ENCODE results near the gene SLC26A5.

The SLC26A5 gene

DNA sequence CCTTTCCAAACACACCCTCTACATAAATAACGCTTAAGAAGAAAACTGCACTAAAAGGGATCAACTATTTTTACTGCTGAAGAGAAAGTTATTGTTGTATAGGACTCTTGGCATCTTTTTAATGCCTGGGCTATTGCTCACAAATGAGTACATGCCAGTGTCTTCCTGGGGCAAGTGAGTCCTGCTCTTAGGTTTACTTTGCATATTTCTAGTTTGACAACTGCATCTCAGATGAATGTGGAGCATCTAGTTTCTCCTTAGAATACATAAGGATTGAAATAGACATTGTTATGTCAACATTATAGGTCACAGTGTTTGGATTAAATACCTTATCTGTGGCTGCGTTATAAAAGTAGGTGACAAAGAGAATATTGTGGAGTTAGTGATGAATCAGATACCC is 54.0 kb downstream of the SLC26A5 start:
- TF ChIP-seq, protein P1, sequence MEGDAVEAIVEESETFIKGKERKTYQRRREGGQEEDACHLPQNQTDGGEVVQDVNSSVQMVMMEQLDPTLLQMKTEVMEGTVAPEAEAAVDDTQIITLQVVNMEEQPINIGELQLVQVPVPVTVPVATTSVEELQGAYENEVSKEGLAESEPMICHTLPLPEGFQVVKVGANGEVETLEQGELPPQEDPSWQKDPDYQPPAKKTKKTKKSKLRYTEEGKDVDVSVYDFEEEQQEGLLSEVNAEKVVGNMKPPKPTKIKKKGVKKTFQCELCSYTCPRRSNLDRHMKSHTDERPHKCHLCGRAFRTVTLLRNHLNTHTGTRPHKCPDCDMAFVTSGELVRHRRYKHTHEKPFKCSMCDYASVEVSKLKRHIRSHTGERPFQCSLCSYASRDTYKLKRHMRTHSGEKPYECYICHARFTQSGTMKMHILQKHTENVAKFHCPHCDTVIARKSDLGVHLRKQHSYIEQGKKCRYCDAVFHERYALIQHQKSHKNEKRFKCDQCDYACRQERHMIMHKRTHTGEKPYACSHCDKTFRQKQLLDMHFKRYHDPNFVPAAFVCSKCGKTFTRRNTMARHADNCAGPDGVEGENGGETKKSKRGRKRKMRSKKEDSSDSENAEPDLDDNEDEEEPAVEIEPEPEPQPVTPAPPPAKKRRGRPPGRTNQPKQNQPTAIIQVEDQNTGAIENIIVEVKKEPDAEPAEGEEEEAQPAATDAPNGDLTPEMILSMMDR (IDR thresholded peaks at IDR 0.05; ENCODE audit: low read depth, low read length, missing control alignments), result no peak
- H3K4me3 ChIP-seq (replicated peaks; ENCODE audit: low read depth, low read length), result no peak overlapping the region
- DNase-seq (ENCODE audit: extremely low read depth, low read depth), result no peak

DNA sequence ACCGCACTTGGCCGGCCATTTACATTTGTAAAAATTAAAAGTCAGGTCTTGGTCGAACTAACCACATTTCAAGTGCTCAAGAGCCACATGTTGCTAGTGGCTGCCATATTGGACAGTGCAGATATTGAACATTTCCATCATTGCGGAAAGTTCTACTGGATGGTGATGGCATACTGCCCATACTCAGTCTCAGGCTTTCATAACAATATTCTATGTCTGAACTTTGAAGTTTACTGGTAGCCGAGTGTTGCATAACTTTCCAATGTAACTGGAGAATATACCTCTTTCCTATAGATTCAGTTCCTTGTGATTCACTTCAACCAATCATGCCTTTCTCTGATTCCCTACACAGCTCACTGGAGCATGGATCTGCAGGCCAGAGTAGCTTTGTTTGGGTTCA is 54.9 kb downstream of the SLC26A5 start:
- TF ChIP-seq, protein P1 (IDR thresholded peaks at IDR 0.05; ENCODE audit: low read depth, low read length, missing control alignments), result no peak
- H3K4me3 ChIP-seq (replicated peaks; ENCODE audit: low read depth, low read length), result no peak overlapping the region
- no peak for DNase-seq (ENCODE audit: extremely low read depth, low read depth)

DNA sequence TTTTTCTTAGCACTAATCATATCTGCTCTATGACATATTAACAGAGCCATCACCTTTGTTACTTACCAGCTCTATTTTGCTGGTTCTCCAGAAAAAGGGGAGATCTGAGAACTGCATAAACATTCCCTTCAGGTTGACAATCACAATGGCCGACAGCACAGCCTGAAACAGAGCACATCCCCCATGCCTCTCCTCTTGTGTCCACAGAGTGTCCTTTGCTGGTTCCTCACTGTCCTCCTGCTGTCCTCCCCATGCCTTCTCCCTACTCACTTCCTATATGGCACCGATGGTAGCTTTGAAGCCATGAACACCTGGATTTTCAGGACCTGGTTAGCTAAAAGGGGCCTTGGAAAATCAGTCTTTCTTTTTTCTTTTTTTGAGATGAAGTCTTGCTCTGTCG is 56.7 kb downstream of the SLC26A5 start:
- DNase-seq (ENCODE audit: extremely low read depth, low read depth), result no peak
- no peak overlapping the region for H3K4me3 ChIP-seq (replicated peaks; ENCODE audit: low read depth, low read length)
- TF ChIP-seq, protein P1 (IDR thresholded peaks at IDR 0.05; ENCODE audit: low read depth, low read length, missing control alignments), result no peak

DNA sequence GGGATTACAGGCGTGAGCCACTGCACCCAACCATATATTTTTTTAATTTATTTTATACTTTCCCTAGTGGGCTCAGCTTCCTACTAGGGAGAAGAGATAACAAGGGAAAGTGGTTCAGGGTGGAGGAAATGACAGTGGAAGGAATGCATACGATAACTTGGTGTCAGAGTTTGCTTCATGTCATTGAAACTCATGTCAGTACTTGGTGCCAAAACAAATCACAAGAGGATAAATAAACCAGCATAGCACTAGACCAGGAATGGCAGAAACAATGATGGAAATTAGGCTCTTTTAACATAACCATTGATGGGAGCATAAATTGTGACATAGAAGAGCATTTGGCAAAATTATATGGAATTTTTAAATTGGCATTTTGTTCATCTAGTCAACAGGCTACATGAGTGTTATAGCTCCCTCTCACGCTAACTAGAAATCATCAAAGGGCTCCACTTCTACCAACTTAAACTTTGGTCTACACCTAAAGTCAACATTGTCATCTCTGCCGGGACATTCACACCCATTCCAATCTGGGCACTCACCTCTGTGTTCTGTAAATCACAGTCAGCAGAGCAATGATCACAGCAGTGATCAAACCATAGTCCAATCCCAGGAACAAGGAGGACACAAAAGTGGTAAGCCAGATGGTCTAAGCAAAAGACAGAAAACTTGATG is 57.4 kb downstream of the SLC26A5 start:
- no peak overlapping the region for H3K4me3 ChIP-seq (replicated peaks; ENCODE audit: low read depth, low read length)
- TF ChIP-seq, protein P1 (IDR thresholded peaks at IDR 0.05; ENCODE audit: low read depth, low read length, missing control alignments), result no peak
- no peak for DNase-seq (ENCODE audit: extremely low read depth, low read depth)

DNA sequence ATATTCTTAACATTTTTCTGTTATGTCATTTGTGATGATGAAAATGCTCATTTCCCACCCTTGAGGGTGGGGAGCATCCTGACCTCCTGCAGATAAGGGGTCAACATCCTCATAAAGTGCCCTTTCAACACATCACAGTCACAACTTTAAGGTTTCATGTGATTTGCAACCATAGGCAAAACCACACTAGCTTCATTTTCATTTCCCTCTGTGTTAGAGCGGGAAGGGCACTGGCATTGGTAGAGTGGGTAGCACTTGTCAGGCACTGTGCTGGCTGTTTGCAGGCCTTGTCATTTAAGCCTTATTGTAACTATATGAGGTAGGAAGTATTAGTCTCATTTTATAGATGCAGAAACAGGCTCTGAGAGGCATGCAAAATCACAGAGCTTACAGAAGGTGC is 58.8 kb downstream of the SLC26A5 start:
- H3K4me3 ChIP-seq (replicated peaks; ENCODE audit: low read depth, low read length), result no peak overlapping the region
- TF ChIP-seq, protein P1 (IDR thresholded peaks at IDR 0.05; ENCODE audit: low read depth, low read length, missing control alignments), result no peak
- no peak for DNase-seq (ENCODE audit: extremely low read depth, low read depth)

DNA sequence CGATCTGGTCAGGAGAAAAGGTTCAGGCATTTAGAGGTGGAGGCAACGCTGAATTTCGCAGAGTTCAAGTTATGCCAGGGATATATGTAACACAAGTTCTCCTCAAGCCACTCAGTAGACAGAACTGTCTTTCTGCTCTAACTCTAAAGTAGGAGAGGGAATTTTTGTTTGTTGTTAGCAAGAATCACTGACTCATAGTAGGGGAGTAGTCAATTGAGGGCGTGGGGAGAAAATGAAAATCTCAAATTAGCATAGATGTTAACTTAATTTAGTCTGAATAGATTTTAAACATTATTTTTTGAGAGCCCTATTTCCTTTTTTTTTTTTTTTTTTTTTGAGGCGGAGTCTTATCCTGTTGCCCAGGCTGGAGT is 64.0 kb downstream of the SLC26A5 start:
- no peak for DNase-seq (ENCODE audit: extremely low read depth, low read depth)
- TF ChIP-seq, protein P1 (IDR thresholded peaks at IDR 0.05; ENCODE audit: low read depth, low read length, missing control alignments), result no peak
- H3K4me3 ChIP-seq (replicated peaks; ENCODE audit: low read depth, low read length), result no peak overlapping the region

Measured in HFF-Myc (cell line).